HG02973 (cell line): ENCODE measurements around the gene VAMP5.
"Not testable (repeated sequence)": the region's sequence is repeated elsewhere in the genome, so short reads cannot be mapped to it uniquely, and the experiment has no call there.

ENCODE experiments used
- ATAC-seq: cut with Tn5 transposase; IDR thresholded peaks from one replicate; pipeline ENCODE4 v1.9.1; 2021; ENCODE audit warnings: moderate library complexity; ENCODE audit not compliant: unreplicated experiment

The VAMP5 gene

GRCh38 chr2:85584354-85584856 lies at the start of gene VAMP5:
VAMP5 (plus strand) TSS chr2:85584431; CDS start chr2:85584491, 60 bp downstream.
- no peak for ATAC-seq

- no peak for ATAC-seq
Observed at GRCh38 chr2:85534881-85535280, 49.4 kb upstream of the VAMP5 start.

- no peak for ATAC-seq
Observed at GRCh38 chr2:85536479-85536878, 47.8 kb upstream of the VAMP5 start.

- ATAC-seq: no peak
Observed at GRCh38 chr2:85537600-85538506, 46.4 kb upstream of the VAMP5 start.

- ATAC-seq: peak; percentile 74
Observed at GRCh38 chr2:85538507-85539360, 45.5 kb upstream of the VAMP5 start, which contains the start of gene MAT2A. MAT2A (plus strand) TSS chr2:85539168; CDS start chr2:85539288, 120 bp downstream.

- ATAC-seq: peak; percentile 14
Observed at GRCh38 chr2:85539361-85540132, 44.7 kb upstream of the VAMP5 start.

- ATAC-seq: no peak
Observed at GRCh38 chr2:85540133-85540648, 44.0 kb upstream of the VAMP5 start.

- no peak for ATAC-seq
Observed at GRCh38 chr2:85541262-85541661, 43.0 kb upstream of the VAMP5 start.

GRCh38 chr2:85541753-85542457 lies 42.3 kb upstream of the VAMP5 start:
- ATAC-seq: no peak

GRCh38 chr2:85542777-85543176 lies 41.5 kb upstream of the VAMP5 start:
- no peak for ATAC-seq

GRCh38 chr2:85544254-85544691 lies 40.0 kb upstream of the VAMP5 start:
- ATAC-seq: not testable (repeated sequence)

- not testable (repeated sequence) for ATAC-seq
Observed at GRCh38 chr2:85544915-85545779, 39.1 kb upstream of the VAMP5 start.

GRCh38 chr2:85545780-85546240 lies 38.4 kb upstream of the VAMP5 start:
- ATAC-seq: no peak

- ATAC-seq: no peak
Observed at GRCh38 chr2:85547089-85547858, 37.0 kb upstream of the VAMP5 start.

GRCh38 chr2:85547859-85548607 lies 36.2 kb upstream of the VAMP5 start:
- no peak for ATAC-seq

GRCh38 chr2:85548608-85548900 lies 35.7 kb upstream of the VAMP5 start:
- ATAC-seq: no peak

- ATAC-seq: no peak
Observed at GRCh38 chr2:85549095-85549494, 35.1 kb upstream of the VAMP5 start.
